NT2/D1 (cell line): ENCODE data around the gene PTPN1.

Experiments
- DNase-seq: peaks from one replicate; pipeline ENCODE4 v3.0.0-alpha.2; 2011; ENCODE audit warnings: low read depth, low spot score
- H3K27me3 ChIP-seq: 2 replicates; pipeline ENCODE4 v1.6.0; 2011; ENCODE audit warnings: mild to moderate bottlenecking; ENCODE audit not compliant: insufficient read length, insufficient read depth
- H3K36me3 ChIP-seq: 2 replicates; pipeline ENCODE4 v1.6.1; 2011; ENCODE audit warnings: mild to moderate bottlenecking, low read length, mixed read lengths; ENCODE audit not compliant: insufficient read depth, insufficient read length
- H3K4me1 ChIP-seq: 2 replicates; pipeline ENCODE4 v1.5.1; 2011; ENCODE audit not compliant: insufficient read depth, insufficient read length
- H3K4me3 ChIP-seq: 2 replicates; pipeline ENCODE4 v1.5.1; 2011; ENCODE audit warnings: low read depth; ENCODE audit not compliant: insufficient read length
- H3K9ac ChIP-seq: 2 replicates; pipeline ENCODE4 v1.6.0; 2011; ENCODE audit warnings: low read depth; ENCODE audit not compliant: insufficient read length
- H3K9me3 ChIP-seq: 2 replicates; pipeline ENCODE4 v1.5.1; 2011; ENCODE audit warnings: mild to moderate bottlenecking, low read length; ENCODE audit not compliant: insufficient read depth
- SUZ12 ChIP-seq: IDR thresholded peaks from 2 replicates; pipeline ENCODE4 v1.6.1; 2011; ENCODE audit not compliant: insufficient read length, insufficient read depth; ENCODE audit errors: extremely low read depth
- YY1 ChIP-seq: IDR thresholded peaks from 2 replicates; pipeline ENCODE4 v1.6.1; 2011; ENCODE audit not compliant: insufficient read length, insufficient read depth
- ZNF274 ChIP-seq: IDR thresholded peaks from 2 replicates; pipeline ENCODE4 v1.6.1; 2011; ENCODE audit warnings: mild to moderate bottlenecking, low read depth, low read length

PTPN1 gene

GRCh38 chr20:50509923-50510705 lies at the start of gene PTPN1:
Gene PTPN1, plus strand, starts transcription at chr20:50510383. Its CDS starts 145 bp downstream, at chr20:50510528.
- no peak for TF ChIP-seq SUZ12
- no peak for TF ChIP-seq YY1
- no peak for TF ChIP-seq ZNF274
- H3K4me3 ChIP-seq, result peak within 1 kb of the TSS; percentile 84

DNA sequence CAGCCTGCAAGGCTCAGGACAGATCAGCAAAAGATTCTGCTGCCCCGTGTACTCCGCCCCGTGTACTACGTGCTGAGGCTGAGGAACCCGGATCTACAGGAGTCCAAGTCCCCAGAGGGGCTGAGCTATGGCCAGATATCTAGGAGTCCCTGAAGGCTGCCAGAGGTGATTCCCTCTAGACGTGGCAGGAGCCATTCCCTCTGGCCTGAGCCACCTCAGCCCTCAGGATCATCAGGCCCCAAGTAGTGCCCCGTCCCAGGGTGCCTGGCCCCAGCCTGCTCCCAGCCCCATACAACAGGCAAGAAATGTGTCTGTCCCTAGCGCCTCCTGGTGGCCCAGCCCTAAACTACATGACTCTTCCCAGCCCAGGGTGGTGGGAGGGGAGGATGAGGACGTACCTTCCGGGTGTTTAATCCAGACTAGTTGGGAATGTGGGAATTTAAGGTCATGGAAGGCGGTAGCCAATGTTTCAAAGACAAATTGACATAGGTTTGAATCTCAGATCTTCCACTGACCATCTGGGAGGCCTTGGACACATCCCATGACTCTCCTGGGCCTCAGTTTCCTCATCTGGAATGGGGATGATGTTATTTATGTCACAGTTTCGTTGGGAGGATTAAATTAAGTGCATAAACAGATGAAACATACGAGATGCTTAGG lies 49.4 kb upstream of the PTPN1 start:
- no peaks in the 10 kb centered on the region for H3K9me3 ChIP-seq
- H3K4me3 ChIP-seq, result no peak overlapping the region
- no peak for TF ChIP-seq SUZ12
- TF ChIP-seq YY1, result no peak
- no peak for TF ChIP-seq ZNF274
- H3K27me3 ChIP-seq, result no peaks in the 10 kb centered on the region
- DNase-seq, result peak; percentile 78
- peaks cover 9% of the 10 kb centered on the region for H3K4me1 ChIP-seq
- no peaks in the 10 kb centered on the region for H3K36me3 ChIP-seq
- H3K9ac ChIP-seq, result peak overlapping the region; percentile 26

More at GRCh38 chr20:50509923-50510705, at the start of gene PTPN1:
- peak; percentile 97 for DNase-seq
- Histone ChIP-seq H3K9ac (peak within 1 kb of the TSS; percentile 98), H3K27me3 (no peaks in the 10 kb centered on the region), H3K4me1 (peaks cover 4% of the 10 kb centered on the region), H3K9me3 (no peaks in the 10 kb centered on the region), H3K36me3 (peaks cover 11% of the 10 kb centered on the region)

DNA sequence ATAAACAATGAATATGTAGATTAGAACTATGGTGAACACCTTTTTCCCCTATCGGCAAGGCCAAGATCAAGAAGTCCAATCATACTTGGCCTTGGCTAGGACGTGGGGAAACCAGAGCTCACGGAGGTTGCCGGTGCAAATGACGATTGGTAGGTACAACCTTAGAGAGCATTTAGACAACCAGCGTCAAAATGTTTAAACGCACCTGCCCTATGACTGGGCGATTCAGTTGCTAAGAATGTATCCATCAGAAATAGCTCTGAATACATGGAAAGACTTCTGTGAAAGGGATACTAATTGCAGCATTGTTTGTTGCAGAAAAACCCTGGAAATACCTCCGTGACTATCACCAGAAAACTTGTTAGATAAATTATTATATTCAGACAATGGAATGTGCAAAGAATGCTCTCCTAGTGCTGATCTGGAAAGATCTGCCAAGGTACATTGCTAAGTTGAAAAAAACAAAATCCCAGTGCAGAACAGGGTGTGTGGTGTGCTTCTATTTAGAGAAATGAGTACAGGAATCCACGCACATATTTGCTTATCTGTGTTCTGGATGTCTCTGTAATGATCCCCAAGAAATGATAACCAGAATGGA lies 48.0 kb upstream of the PTPN1 start:
- H3K4me3 ChIP-seq, result no peak overlapping the region
- TF ChIP-seq ZNF274 (no peak), SUZ12 (no peak), YY1 (no peak)
- DNase-seq, result no peak
- peaks cover 9% of the 10 kb centered on the region for H3K4me1 ChIP-seq
- no peak overlapping the region for H3K9ac ChIP-seq
- no peaks in the 10 kb centered on the region for H3K36me3 ChIP-seq
- H3K9me3 ChIP-seq, result no peaks in the 10 kb centered on the region
- no peaks in the 10 kb centered on the region for H3K27me3 ChIP-seq

DNA sequence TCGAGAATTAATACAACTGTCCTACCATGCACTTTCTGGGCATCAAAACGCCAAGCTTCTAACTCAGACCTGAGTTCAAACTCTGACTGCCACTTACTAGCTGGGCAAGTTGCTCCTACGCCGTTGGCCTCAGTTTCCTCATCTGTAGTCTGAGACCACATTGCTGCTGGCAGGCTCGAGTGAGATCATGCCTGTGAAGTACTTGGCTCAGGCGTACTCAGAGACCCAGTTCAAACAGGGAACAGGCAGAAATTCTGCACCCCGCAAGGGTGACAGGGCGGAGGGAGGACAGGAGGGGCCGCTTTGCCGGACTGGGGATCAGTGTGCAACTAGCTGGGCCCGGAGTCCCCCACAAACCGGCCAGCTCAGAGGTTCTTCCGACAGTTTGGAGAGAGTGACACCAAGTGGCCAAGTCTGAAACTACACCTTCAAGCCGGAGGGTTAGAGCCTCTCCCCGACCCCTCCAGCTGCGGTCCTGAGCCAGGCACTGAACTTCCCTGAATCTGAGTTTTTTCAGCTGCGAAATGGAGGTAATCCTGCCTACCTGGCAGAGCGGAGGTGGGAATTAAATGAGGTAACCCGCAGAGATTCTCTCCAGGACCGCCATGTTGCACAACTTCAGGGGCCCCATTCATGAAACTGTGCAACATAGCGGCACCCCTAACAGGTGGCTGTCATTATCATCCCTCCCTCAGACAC lies 46.0 kb upstream of the PTPN1 start:
- Histone ChIP-seq H3K36me3 (no peaks in the 10 kb centered on the region), H3K9ac (no peak overlapping the region), H3K4me1 (peaks cover 7% of the 10 kb centered on the region), H3K4me3 (no peak overlapping the region), H3K9me3 (no peaks in the 10 kb centered on the region), H3K27me3 (no peaks in the 10 kb centered on the region)
- peak; percentile 39 for DNase-seq
- no peak for TF ChIP-seq SUZ12
- TF ChIP-seq ZNF274, result no peak
- TF ChIP-seq YY1, result no peak

- no peak overlapping the region for H3K4me3 ChIP-seq
- DNase-seq, result no peak
- H3K9me3 ChIP-seq, result no peaks in the 10 kb centered on the region
- no peak overlapping the region for H3K9ac ChIP-seq
- TF ChIP-seq ZNF274 (no peak), SUZ12 (no peak), YY1 (no peak)
- H3K27me3 ChIP-seq, result no peaks in the 10 kb centered on the region
- no peaks in the 10 kb centered on the region for H3K36me3 ChIP-seq
- H3K4me1 ChIP-seq, result peaks cover 7% of the 10 kb centered on the region
These were observed 45.2 kb upstream of the PTPN1 start for GRCh38 chr20:50464725-50465650.

DNA sequence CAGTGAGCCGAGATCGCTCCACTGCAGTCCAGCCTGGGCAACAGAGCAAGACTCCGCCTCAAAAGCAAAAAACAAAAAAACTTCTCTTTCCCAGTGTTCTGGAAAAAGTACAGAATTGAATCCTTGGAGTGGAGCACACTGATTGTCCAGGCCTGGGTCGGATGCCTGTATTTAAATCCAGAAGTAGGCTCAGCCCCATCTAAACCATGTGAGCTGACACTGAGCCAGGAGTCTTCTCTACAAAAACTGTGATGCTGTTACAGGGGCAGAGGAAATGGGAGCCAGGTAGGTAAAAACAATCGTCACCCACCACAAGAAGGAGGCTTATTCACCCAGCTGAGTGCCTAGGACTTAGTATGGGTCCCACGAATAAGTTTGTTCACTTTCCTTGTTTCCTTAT lies 43.0 kb upstream of the PTPN1 start:
- H3K9ac ChIP-seq, result no peak overlapping the region
- no peaks in the 10 kb centered on the region for H3K9me3 ChIP-seq
- H3K4me1 ChIP-seq, result peaks cover 2% of the 10 kb centered on the region
- no peak for DNase-seq
- no peaks in the 10 kb centered on the region for H3K27me3 ChIP-seq
- TF ChIP-seq ZNF274 (no peak), YY1 (no peak), SUZ12 (no peak)
- H3K36me3 ChIP-seq, result no peaks in the 10 kb centered on the region
- H3K4me3 ChIP-seq, result no peak overlapping the region
